ENCODE measurements around the gene ERG.

The ERG gene

DNA sequence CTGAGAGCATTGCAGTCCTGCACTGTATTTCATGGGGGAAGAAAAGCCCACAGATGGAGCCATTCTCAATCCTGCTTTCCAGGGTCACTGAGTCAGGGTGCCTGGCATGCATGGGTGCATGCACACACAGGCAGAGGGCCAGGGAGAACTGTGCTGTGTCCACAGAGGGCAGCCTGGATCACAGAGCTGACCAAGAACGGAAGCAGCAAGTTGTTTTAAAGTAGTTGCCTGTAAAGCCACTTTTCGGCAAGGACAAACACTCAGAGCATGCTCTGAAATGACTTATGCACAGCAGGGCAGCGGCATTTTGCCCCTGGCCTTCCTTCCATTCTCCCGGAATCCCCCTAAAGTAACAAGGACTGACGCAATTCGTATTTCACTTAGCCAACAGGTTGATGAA, 3.6 kb downstream of the ERG start:
- H3K36me3 ChIP-seq (ENCODE audit: insufficient read depth, low read length) = peaks cover 32% of the 10 kb centered on the region
- peaks cover 100% of the 10 kb centered on the region for H3K79me2 ChIP-seq (ENCODE audit: insufficient read depth, low read length)
- peaks cover 19% of the 10 kb centered on the region for H4K20me1 ChIP-seq (ENCODE audit: insufficient read depth, low read length, poor library complexity, severe bottlenecking)
- H3K9me2 ChIP-seq (replicated peaks; ENCODE audit: low read depth, low read length) = no peaks in the 10 kb centered on the region
- H3K27me3 ChIP-seq (ENCODE audit: insufficient read depth, low read length, poor library complexity, severe bottlenecking) = peaks cover 7% of the 10 kb centered on the region
- H3K4me2 ChIP-seq (ENCODE audit: low read depth, low read length, poor library complexity, severe bottlenecking) = peak overlapping the region; percentile 91
- peak overlapping the region; percentile 100 for H3K9ac ChIP-seq (ENCODE audit: low read depth, low read length, poor library complexity, severe bottlenecking)
- H2AFZ ChIP-seq (ENCODE audit: low read length) = no peak overlapping the region
- H3K4me3 ChIP-seq (ENCODE audit: low read length, poor library complexity, severe bottlenecking) = peak overlapping the region; percentile 96
- no peak for TF ChIP-seq EZH2phosphoT487 (IDR thresholded peaks at IDR 0.05; ENCODE audit: borderline replicate concordance)
- TF ChIP-seq, protein P1, sequence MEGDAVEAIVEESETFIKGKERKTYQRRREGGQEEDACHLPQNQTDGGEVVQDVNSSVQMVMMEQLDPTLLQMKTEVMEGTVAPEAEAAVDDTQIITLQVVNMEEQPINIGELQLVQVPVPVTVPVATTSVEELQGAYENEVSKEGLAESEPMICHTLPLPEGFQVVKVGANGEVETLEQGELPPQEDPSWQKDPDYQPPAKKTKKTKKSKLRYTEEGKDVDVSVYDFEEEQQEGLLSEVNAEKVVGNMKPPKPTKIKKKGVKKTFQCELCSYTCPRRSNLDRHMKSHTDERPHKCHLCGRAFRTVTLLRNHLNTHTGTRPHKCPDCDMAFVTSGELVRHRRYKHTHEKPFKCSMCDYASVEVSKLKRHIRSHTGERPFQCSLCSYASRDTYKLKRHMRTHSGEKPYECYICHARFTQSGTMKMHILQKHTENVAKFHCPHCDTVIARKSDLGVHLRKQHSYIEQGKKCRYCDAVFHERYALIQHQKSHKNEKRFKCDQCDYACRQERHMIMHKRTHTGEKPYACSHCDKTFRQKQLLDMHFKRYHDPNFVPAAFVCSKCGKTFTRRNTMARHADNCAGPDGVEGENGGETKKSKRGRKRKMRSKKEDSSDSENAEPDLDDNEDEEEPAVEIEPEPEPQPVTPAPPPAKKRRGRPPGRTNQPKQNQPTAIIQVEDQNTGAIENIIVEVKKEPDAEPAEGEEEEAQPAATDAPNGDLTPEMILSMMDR (conservative IDR thresholded peaks at IDR 0.05; ENCODE audit: low read length) = no peak; the same call in 1 of the 2 replicates
- peaks cover 63% of the 10 kb centered on the region for H3K4me1 ChIP-seq (ENCODE audit: insufficient read depth, low read length, poor library complexity, severe bottlenecking)
- H3K9me3 ChIP-seq (ENCODE audit: insufficient read depth, low read depth, low read length) = no peaks in the 10 kb centered on the region
- peaks cover 7% of the 10 kb centered on the region for H3F3A ChIP-seq (ENCODE audit: low read depth)

DNA sequence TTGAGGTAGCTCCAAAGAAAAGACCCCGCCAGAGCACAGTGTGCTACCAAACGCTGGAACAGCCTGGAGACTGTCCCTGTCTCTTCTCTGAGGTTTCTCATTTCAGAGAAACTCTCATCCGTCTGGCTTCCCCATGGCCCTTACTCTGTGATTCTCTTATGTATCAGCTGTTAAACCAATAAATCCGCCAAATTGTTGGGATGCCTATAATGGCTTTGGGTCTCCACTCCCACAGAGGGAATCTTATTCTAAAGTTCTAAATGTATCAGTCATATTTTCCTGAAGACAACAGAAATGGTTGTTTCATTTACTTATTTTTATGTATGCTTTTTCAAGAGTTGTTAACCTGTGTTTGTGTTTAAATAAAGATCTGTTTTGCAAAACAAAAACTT, 4.0 kb downstream of the ERG start:
- Histone ChIP-seq H3K27me3 (ENCODE audit: insufficient read depth, low read length, poor library complexity, severe bottlenecking) (peaks cover 7% of the 10 kb centered on the region), H3K79me2 (ENCODE audit: insufficient read depth, low read length) (peaks cover 100% of the 10 kb centered on the region), H3K9me3 (ENCODE audit: insufficient read depth, low read depth, low read length) (no peaks in the 10 kb centered on the region), H3K9ac (ENCODE audit: low read depth, low read length, poor library complexity, severe bottlenecking) (peak overlapping the region; percentile 100), H3K36me3 (ENCODE audit: insufficient read depth, low read length) (peaks cover 36% of the 10 kb centered on the region), H3K4me3 (ENCODE audit: low read length, poor library complexity, severe bottlenecking) (peak overlapping the region; percentile 96), H3F3A (ENCODE audit: low read depth) (peaks cover 7% of the 10 kb centered on the region), H2AFZ (ENCODE audit: low read length) (no peak overlapping the region), H3K4me2 (ENCODE audit: low read depth, low read length, poor library complexity, severe bottlenecking) (peak overlapping the region; percentile 91), H3K9me2 (replicated peaks; ENCODE audit: low read depth, low read length) (no peaks in the 10 kb centered on the region), H4K20me1 (ENCODE audit: insufficient read depth, low read length, poor library complexity, severe bottlenecking) (peaks cover 24% of the 10 kb centered on the region), H3K4me1 (ENCODE audit: insufficient read depth, low read length, poor library complexity, severe bottlenecking) (peaks cover 63% of the 10 kb centered on the region)
- TF ChIP-seq, protein P1 (conservative IDR thresholded peaks at IDR 0.05; ENCODE audit: low read length) = no peak
- no peak for TF ChIP-seq EZH2phosphoT487 (IDR thresholded peaks at IDR 0.05; ENCODE audit: borderline replicate concordance)

DNA sequence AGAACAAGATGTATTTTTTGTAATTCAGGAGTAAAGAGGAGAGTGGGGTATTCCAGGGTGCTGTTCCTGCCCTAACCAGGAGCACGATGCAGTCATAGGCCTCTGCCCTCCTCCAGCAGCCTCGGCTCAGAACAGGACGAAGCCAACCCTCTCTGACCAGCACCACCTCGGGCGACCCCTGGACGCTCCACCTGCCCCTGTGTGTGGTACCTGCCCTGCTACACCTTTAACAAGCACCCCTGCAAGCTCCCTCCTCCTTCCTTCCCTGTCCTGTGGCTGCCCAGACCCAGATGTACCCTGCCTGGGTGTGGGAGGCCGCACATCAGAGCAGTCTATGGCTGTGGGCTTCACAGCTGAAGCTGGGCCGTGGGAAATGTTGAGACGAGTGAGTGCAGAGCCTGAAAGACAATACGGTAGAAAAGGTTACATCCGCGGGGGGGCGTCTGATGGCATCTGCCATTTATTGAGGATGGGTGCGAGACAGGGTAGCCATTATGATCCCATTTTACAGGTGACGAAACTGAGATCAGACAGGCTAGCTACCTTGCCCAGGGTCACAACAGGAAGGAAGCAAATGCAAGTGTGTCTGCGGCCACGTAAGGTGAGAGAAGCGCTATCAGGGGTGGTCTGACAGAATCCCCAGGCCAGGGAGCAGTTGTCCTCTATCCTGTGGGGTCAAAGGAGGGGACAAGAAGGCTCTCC, 4.6 kb downstream of the ERG start:
- H3K9me3 ChIP-seq (ENCODE audit: insufficient read depth, low read depth, low read length) = no peaks in the 10 kb centered on the region
- peak overlapping the region; percentile 100 for H3K9ac ChIP-seq (ENCODE audit: low read depth, low read length, poor library complexity, severe bottlenecking)
- H3K9me2 ChIP-seq (replicated peaks; ENCODE audit: low read depth, low read length) = no peaks in the 10 kb centered on the region
- peak overlapping the region; percentile 91 for H3K4me2 ChIP-seq (ENCODE audit: low read depth, low read length, poor library complexity, severe bottlenecking)
- peaks cover 7% of the 10 kb centered on the region for H3K27me3 ChIP-seq (ENCODE audit: insufficient read depth, low read length, poor library complexity, severe bottlenecking)
- H3K36me3 ChIP-seq (ENCODE audit: insufficient read depth, low read length) = peaks cover 42% of the 10 kb centered on the region
- no peak overlapping the region for H2AFZ ChIP-seq (ENCODE audit: low read length)
- peaks cover 29% of the 10 kb centered on the region for H4K20me1 ChIP-seq (ENCODE audit: insufficient read depth, low read length, poor library complexity, severe bottlenecking)
- peak overlapping the region; percentile 96 for H3K4me3 ChIP-seq (ENCODE audit: low read length, poor library complexity, severe bottlenecking)
- TF ChIP-seq, protein P1 (conservative IDR thresholded peaks at IDR 0.05; ENCODE audit: low read length) = no peak; the same call in 1 of the 2 replicates
- no peak for TF ChIP-seq EZH2phosphoT487 (IDR thresholded peaks at IDR 0.05; ENCODE audit: borderline replicate concordance)
- peaks cover 100% of the 10 kb centered on the region for H3K79me2 ChIP-seq (ENCODE audit: insufficient read depth, low read length)
- peaks cover 63% of the 10 kb centered on the region for H3K4me1 ChIP-seq (ENCODE audit: insufficient read depth, low read length, poor library complexity, severe bottlenecking)
- H3F3A ChIP-seq (ENCODE audit: low read depth) = peaks cover 7% of the 10 kb centered on the region
